Femur (tissue), 1 donor: ENCODE data around the gene SOS1.
"Not testable (repeated sequence)": the region's sequence is repeated elsewhere in the genome, so short reads cannot be mapped to it uniquely, and the experiment has no call there.

Experiments used
- DNase-seq: peaks from one replicate; pipeline ENCODE4 v3.0.0-alpha.2; 2017

Gene SOS1

DNA sequence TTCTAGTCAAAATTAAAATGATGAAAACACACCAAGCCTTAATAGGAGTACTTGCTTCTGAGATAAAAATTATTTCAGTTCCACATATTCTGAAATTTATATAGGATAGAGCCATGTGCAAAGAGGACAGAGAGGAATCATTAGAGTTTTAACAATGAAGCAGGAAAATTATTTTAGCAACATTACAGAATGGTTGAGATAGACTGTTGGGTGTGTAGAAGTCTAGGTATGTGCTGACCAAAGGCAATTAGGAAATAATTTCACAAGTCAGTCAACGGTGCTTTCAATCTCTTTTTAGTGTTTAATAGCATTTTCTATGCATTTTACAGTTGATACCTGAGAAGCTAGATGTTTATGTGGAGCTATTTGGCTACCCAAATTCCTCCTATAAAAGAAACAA, 25.2 kb downstream of the SOS1 start:
- DNase-seq: no peak

DNA sequence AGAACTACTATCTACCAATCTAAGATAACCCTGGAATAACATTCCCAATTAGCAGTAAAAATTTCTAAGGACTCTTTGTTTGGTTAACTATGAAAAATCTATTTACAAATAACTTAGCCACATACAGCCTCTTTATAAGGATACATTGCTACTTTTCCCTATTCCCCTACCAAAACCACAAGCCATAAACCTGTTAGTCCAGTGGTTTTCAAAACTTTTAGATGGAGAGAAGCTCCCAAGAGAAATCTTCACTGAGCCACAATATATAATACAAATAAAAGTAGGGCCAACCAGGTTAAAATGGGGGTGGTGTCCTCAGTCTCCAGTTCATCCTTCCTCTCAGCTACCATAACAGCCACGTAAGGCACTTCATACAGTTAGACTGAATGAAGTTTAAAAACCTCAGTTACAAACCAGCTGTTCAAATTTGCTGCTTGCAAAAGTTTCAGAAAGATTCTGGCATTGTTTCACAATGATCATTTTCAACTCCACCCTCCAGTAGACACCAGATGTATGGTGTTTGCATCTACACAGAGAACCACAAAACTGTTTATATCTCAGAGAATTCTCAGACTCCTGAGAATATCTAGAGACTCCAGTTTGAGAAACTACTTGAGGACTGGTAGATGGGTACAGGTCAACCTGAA, 26.0 kb downstream of the SOS1 start:
- no peak for DNase-seq

DNA sequence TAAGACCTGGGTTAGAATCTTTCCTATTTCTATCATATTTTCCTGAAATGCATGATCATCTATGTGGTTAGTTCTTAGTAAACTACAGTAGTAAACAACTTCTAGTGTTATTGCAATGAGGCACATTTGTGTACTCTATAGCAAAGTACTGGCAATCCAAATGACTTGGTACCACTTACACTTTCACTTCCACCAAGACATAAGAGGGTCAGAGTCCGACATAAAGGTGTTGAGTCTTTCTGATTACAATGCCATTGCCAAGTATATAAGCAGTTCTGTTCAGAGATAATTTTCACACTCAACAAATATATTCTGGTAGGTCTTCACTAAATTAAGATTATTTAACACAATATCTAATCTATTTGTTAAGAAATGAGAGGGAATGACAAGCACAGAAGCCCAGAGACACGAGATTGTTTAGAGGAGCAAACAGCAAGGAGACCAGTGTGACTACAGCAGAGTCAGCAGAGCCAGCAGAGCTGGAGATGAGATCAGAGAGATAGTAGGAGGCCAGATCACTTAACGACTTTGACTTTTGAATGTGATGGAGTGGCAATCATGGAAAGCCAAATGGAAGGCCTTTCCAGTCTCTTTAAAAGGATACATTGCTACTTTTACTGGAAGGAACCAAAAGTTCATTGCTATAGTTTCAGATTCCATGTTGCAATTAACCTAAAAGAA, 27.5 kb downstream of the SOS1 start:
- no peak for DNase-seq

DNA sequence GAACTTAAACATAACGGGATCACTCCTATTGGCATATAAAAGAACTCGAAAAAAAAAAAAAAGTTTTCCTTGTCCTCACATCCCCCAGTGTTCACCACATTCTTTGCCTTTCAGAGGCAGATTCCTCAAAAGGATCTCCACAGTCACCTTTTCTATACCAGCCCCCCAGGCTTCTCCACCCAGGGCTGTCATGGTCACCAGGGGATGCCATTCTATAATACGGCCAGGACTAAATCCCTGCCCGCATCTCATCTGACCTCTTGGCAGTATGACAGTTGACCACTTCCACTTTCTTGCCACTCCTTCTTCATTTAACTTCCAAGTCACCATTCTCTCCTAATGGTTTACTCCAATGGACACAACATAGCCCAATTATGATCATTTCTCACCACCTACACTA, 29.3 kb downstream of the SOS1 start:
- no peak for DNase-seq

DNA sequence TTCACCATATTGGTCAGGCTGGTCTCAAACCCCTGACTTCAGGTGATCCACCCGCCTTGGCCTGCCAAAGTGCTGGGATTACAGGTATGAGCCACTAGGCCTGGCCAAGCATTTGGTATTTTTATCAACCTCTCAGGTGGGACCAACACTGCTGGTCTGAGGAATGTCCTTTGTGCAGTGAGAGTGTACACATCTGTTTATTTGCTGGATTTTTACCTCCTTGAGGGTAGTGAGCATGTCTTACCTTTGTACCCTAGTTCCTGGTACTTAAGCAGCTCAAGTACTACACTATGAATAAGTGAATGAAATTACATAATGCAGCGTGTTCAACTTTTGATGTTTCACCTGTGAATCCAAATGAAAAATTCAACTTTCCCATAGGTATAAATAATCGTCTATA, 29.8 kb downstream of the SOS1 start:
- DNase-seq: no peak

DNA sequence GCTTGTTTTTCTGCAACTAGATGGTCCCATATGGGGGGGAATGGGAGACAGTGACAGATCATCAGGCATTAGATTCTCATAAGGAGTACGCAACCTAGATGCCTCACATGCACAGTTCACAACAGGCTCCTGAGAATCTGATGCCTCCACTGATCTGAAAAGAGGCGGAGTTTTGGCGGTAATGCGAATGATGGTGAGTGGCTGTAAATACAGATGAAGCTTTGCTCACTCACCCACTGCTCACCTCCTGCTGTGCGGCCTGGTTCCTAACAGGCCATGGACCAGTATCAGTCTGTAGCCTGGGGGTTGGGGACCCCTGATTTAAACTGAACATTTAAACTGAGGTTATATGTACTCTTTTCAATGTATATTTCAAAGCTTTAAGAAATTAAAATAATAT, 40.7 kb downstream of the SOS1 start:
- no peak for DNase-seq

DNA sequence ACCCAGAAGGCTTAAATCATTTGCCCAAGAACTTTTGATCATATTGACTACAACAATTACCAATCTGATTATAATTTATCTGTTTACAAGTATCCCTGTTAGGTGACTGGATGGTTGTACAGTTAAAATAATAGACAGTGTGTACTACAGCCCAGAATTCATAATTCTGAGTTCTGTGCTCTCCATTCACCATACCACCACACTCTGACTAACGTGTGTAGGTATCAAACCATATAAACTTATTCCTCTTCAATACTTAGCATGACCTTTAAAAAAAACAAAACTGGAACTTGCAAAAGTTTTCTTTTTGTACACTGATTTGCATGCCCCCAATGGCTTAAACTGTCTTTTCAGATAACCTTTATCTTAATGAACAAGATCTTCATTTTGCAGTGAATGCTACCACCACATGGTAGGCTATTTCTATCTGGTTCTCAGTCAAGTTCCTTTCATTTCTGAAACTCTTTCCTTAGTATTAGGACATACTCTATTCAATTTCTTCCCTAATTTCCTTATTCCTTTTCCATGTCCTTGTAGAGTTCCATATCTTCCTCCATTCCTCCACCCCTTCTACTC, 50.9 kb downstream of the SOS1 start:
- no peak for DNase-seq

DNA sequence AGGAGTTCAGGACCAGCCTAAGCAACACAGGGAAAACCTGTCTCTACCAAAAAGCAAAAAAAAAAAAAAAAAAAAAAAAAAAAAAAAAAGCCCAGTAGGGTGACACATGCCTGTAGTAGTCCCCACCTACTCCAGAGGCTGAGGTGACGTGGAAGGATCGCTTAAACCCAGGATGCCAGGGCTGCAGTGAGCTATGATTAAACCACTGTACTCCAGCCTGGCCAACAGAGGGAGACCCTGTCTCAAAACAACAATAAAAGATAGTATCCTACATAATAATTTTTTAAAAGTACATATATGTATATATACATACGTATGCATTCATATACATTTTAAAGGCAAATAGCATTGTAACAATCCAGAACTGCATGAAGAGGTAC, 51.7 kb downstream of the SOS1 start:
- DNase-seq: no peak

DNA sequence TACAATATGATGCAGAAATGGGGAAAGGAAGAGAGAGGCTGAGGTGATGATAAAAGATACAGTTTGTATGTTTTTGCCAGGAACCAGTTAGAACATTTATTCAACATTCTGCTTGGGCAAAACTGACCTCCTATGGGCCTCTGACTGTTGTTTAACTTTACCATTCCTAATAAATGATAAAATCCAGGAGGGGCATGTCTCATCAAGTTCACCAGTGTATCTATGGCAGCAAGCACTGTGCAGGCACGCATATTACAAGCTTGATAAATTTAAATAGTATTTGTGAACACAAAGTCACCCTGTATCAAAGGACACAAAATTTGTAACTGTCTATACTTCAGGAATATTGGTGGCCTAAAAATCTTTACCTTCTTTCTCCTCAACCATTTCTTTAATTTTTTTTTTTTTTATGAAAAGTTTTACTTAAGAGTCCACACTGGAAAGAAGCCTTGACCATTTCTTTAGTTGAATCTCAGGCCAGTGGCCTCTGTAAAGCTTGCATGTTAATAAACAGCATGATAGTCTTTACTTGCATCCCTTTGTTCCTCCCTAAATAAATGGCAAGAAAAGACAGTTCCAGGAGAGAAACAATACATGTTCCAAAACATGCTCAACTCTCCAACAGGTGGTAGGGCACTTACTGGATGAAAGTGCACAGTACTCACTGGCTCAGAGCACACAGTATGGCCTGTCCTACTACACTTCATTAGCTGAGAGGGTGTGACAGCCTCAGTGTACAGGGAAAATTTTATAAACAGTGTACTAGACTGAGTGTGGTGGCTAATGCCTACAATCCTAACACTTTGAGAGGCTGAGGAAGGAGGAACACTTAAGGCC, 52.3 kb downstream of the SOS1 start:
- no peak for DNase-seq

DNA sequence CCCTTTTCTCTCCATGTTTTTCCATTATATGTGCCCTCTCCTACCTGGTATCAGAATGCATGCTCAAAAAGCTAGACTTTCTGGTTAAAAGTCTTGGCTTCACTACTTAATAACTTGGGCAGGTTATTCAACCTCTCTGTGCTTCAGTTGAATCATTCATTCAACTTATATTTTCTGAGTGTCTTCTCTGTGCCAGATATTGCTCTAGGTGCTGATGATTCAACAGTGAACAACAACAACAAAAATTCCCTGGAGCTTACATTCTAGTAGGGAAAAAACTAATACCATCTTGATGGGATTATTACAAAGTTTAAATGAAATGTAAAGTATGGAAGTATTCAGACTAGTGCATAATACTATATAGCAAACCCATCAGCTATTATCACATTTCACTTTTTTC, 55.2 kb downstream of the SOS1 start:
- DNase-seq: no peak

DNA sequence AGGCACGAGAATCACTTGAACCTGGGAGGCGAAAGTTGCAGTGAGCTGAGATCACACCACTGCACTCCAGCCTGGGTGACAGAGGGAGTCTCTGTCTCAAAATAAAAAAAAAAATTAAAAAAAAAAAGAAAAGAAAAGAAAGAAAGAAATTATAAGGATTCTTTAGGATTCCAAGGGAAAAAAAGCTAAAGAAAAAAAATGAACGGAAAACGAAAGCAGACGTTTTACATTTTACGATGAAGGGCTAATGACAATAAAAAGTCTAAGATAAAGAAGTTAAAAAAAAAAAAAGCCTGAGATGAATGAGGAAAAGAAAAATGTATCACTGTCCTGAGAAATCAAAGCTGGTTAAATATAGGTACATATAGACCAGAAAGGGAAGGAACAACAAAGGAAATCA, 58.5 kb downstream of the SOS1 start:
- no peak for DNase-seq

DNA sequence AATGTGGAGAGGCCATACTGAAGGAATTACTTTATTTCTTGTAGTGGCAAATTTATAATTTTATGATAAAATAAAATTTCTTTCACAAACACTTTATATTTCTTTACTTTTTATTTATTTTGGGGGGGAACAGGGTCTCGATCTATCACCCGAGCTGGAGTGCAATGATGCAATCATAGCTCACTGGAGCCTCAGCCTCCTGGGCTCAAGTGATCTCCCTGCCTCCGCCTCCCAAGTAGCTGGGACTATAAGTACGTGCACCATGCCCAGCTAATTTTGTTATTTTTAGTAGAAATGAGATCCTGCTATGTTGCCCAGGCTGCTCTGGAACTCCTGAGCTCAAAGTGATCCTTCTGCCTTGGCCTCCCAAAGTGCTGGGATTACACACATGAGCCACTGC, 59.6 kb downstream of the SOS1 start:
- no peak for DNase-seq

DNA sequence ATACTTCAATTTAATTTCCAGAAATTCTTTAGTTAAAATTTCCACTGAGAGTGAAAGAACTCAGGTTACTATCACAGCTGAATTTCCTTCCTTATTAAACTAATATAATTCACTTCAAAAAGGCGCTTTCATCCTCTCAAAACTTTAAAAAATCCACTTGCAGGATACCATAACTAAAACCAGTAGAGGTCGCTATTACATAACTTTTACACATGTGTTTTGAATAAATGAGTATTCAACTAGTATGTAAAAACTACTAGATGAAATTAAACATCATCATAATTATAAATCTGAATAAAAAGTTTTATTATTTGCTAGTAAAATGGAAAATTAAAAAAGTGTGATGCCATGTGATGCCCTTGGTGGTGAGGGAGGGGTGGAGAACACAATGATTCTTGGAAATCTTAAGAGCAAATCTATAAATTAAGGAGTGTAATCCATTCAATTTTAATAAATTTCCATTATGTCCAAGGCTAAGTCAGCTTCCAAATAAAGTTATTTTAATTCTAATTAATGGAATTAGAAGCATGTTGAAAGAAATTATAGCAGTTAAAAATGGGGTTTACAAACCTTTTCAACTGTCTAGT, 61.4 kb downstream of the SOS1 start:
- no peak for DNase-seq

DNA sequence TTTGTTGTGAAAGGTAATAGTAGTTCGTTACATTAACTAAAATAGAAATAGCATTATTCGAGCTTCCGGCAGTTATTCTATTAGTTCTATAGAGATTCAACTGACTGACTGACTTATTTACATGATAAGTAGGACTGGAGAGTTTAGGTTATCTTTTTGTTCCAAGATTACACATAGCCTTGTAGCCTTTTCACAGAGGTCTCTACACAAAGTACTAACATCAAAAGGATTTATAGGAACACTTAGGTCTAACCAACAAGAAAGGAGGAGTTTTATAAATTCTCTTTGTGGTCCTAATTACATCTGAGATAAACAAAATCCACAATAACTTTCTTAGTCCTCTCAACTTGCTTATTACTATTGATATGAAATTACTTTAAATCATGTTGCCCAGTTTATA, 62.8 kb downstream of the SOS1 start:
- no peak for DNase-seq

DNA sequence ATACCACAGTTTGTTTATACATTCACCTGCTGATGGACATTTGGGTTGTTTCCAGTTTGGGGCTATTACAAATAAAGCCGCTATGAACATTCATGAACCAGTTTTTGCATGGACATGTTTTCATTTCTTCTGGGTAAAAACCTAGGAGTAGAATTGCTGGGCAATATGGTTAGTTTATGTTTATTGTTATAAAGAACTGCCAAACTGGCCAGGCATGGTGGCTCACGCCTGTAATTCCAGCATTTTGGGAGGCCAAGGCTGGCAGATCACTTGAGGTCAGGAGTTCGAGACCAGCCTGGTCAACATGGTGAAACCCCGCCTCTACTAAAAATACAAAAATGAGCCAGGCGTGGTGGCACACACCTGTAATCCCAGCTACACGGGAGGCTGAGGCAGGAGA, 68.2 kb downstream of the SOS1 start:
- not testable (repeated sequence) for DNase-seq

DNA sequence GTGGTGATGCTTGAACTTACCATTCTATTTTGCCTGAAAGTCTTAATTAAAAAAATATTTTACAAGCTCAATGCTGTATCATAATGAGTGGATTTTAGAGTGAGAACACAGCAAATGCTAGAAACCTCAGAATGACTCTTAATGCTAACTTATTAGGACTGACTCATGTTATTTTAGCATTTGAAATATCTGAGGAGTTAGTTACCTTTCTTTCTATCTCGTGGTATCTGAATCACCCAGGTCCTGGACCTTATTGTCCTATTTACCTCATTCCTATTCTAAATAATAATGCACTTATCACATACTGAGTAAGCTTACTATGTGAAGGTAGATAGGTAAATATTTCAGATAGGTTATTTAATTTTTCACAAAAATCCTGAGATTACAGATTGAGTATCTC, 70.7 kb downstream of the SOS1 start:
- no peak for DNase-seq

DNA sequence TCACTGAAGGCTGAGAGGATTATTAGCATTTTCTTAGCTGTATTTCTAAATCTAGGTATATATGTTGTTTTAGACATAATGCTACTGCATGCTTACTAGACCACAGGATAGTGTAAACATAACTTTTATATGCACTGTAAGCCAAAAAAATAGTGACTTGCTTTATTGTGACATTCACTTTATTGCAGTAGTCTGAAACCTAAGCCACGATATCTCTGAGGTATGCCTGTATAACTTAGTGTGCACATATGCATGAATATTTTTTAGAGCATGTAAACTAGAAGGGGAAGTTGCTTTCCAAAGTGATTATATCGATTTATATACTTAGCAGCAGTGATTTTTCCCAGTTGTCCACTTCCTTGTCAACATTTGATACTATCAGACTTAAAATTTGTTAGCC, 81.8 kb downstream of the SOS1 start:
- no peak for DNase-seq

DNA sequence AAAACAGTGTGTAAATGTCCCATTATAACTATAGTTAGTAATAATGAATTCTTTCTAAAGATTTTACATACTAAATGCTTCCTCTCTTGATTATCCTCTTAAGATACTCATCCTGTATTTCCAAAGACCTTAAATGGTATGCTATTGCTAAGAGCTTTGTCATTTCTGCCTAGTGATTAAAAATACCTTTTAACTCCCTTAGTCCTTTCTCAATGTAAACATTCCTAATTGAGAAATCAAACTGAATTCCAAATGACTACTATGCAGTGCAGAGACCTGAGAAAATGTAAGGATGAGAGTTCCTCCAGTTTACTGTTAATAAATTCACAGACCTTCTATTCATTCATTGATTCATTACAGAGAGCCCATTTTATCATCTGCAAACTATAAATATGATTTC, 86.9 kb downstream of the SOS1 start:
- no peak for DNase-seq

DNA sequence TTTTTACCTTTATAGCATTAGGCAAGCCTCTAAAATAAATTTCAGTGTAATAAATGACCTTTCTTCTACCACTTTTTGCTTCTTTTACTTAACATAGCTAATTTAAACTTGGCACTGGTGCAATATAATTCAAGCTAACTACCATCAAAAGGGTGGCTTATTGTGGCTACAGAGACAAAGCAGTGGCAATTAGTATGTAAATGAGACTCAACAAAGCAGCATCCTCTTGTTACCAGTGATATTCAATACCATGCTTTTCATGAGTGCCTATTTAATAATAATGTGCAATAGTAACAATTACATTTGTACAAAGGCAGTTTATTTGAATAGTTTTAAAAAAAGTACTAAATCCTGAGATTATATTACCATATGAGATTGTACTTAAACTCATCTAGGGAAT, 93.4 kb downstream of the SOS1 start:
- DNase-seq: no peak

DNA sequence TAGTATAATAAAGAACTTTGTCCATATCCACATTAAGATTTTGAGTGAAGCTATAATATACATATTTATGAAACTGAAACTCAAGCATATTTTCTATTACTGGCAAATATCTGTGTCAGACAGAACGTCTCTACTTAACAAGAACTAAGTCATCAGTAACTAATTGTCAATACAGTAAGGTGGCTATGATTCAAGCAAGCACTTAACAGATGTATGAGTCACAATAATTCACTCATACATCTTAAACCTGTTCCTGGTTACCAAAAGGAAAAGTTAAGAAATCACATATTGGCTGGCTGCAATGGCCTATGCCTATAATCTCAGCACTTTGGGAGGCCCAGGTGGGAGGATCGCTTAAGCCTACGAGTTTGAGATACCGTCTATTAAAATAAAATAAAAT, 96.0 kb downstream of the SOS1 start:
- DNase-seq: no peak

DNA sequence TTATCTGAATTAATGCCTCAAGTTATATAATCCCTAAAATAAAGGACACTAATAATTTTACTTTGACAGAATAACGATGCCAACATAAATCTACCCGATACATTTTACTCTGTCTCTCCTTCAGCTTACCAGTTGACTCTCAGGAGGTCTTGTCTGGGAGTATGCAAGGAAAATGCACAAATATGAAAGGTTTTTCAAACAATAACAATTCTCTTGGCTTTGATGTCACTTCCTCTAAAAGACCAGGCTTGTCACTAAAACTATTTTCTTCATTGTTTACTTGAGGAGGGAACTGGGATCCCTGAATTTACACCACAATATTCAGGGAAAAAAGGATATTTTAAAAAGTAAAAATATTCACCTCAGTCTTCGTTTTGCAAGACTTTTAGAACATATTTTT, 97.2 kb downstream of the SOS1 start:
- DNase-seq: no peak

DNA sequence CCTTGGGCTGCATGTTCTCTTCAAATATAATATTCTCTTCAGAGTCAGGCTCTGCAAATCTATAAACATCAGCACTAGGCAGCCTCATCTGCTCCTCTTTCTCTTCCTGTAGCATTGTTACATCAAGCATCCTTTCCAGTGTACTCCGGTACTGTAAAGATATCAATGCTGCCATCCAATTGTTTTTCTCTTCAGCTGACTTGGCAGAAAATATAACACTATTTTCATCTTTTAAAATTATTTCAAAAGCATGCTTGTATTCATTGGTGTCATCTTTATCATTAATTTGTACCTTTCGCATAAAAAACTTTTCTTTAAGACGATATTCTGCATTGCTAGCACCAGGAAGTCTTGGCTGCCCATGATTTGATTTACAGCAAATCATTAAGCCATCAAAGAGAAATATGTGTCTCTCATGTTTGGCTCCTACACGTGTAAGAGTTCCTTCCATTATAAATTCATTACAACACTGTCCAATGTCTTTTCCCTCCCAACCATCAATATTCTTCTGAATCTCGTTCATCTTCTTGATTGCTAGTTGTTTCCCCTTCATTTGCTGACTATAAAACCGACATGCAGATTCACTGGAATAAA, 98.1 kb downstream of the SOS1 start:
- no peak for DNase-seq

DNA sequence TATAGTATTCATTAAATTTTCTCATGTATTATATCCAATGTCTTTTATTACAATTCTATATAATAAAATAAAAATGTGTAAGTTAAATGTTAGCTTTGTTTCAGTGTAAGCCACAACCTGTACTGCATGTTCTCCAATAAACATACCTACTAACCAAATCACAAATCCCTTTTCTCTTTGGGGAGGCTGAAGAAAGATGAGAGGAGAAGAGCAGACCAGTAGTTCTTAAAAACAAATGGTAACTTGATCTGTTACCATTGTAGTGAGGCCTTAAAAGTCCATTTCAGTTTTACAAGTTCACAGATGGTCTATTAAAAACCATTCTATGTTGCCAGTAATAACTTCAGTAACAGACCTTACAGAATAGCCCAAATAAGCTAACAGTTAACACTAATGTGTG, 100.5 kb downstream of the SOS1 start:
- DNase-seq: no peak
